DOHH2 (cell line): ENCODE measurements around the gene REEP1.

Experiments
- CTCF ChIP-seq: fragments of 200-600 bp; sonication (generic); IDR thresholded peaks from one replicate; pipeline ENCODE4 v1.5.1; 2014; ENCODE audit warnings: antibody characterized with exemption, mild to moderate bottlenecking, low read depth, low read length; ENCODE audit not compliant: poor library complexity, severe bottlenecking
- EZH2phosphoT487 ChIP-seq: fragments of 200-600 bp; sonication (generic); IDR thresholded peaks from 2 replicates; pipeline ENCODE4 v1.6.1; 2017; ENCODE audit warnings: borderline replicate concordance, mild to moderate bottlenecking, antibody characterized with exemption, low read length, moderate library complexity, mixed read lengths

GRCh38 chr2:86230961-86231360 lies 106.5 kb downstream of the REEP1 start:
- TF ChIP-seq CTCF = no peak
- no peak for TF ChIP-seq EZH2phosphoT487
